Osteocyte (in vitro differentiated cells): ENCODE measurements around the gene CNNM4. TPM values are rescaled to one million over a fixed set of nuclear protein-coding genes. Genes with fewer than 3 reads are reported as not detected.

Experiments used
- DNase-seq: peaks from one replicate; pipeline ENCODE4 v3.0.0; 2021; ENCODE audit warnings: mixed read lengths; ENCODE audit not compliant: unreplicated experiment; ENCODE audit errors: extremely low spot score
- H3K27ac Mint-ChIP-seq: one replicate; pipeline ENCODE4 v1.8.0; 2021; ENCODE audit warnings: mild to moderate bottlenecking, mixed read lengths; ENCODE audit not compliant: unreplicated experiment
- H3K27me3 Mint-ChIP-seq: one replicate; pipeline ENCODE4 v1.8.0; 2021; ENCODE audit warnings: mixed read lengths; ENCODE audit not compliant: unreplicated experiment
- H3K36me3 Mint-ChIP-seq: one replicate; pipeline ENCODE4 v1.8.0; 2021; ENCODE audit warnings: mixed read lengths; ENCODE audit not compliant: unreplicated experiment
- H3K4me1 Mint-ChIP-seq: one replicate; pipeline ENCODE4 v1.8.0; 2021; ENCODE audit warnings: mixed read lengths; ENCODE audit not compliant: unreplicated experiment
- H3K4me3 Mint-ChIP-seq: one replicate; pipeline ENCODE4 v1.8.0; 2021; ENCODE audit warnings: mild to moderate bottlenecking, moderate library complexity, mixed read lengths; ENCODE audit not compliant: unreplicated experiment
- H3K9me3 Mint-ChIP-seq: one replicate; pipeline ENCODE4 v1.8.0; 2021; ENCODE audit warnings: mixed read lengths; ENCODE audit not compliant: unreplicated experiment
- CTCF ChIP-seq: fragments of 200-600 bp; sonication (generic); IDR thresholded peaks from 2 replicates; pipeline ENCODE4 v1.5.0; 2021; ENCODE audit warnings: antibody characterized with exemption, mild to moderate bottlenecking, moderate library complexity
- total RNA-seq: library from RNA; stranded (reverse); gene quantifications from 2 replicates; pipeline ENCODE4 v1.2.1, GENCODE V29; 2021

CNNM4 gene
- total RNA-seq, 1 donor from 2014 or later = 7.6 TPM

GRCh38 chr2:96775160-96775559 is 14.5 kb downstream of the CNNM4 start:
- H3K4me1 Mint-ChIP-seq = peaks cover 10% of the 10 kb centered on the region
- DNase-seq = no peak
- no peak for TF ChIP-seq CTCF
- no peaks in the 10 kb centered on the region for H3K36me3 Mint-ChIP-seq
- no peak overlapping the region for H3K27ac Mint-ChIP-seq
- H3K4me3 Mint-ChIP-seq = no peak overlapping the region
- no peaks in the 10 kb centered on the region for H3K27me3 Mint-ChIP-seq
- H3K9me3 Mint-ChIP-seq = no peaks in the 10 kb centered on the region

GRCh38 chr2:96783388-96783787 is 22.7 kb downstream of the CNNM4 start:
- no peaks in the 10 kb centered on the region for H3K9me3 Mint-ChIP-seq
- no peak overlapping the region for H3K27ac Mint-ChIP-seq
- peaks cover 1% of the 10 kb centered on the region for H3K36me3 Mint-ChIP-seq
- peaks cover 25% of the 10 kb centered on the region for H3K4me1 Mint-ChIP-seq
- H3K27me3 Mint-ChIP-seq = no peaks in the 10 kb centered on the region
- no peak overlapping the region for H3K4me3 Mint-ChIP-seq
- no peak for DNase-seq
- no peak for TF ChIP-seq CTCF

- TF ChIP-seq CTCF = no peak
- no peak for DNase-seq
- peak overlapping the region; percentile 52 for H3K27ac Mint-ChIP-seq
These were observed 26.7 kb downstream of the CNNM4 start for GRCh38 chr2:96787411-96787810.

GRCh38 chr2:96788442-96789244 is 27.9 kb downstream of the CNNM4 start:
- Mint-ChIP-seq H3K27ac (peak overlapping the region; percentile 64), H3K9me3 (no peaks in the 10 kb centered on the region), H3K36me3 (no peaks in the 10 kb centered on the region), H3K4me3 (no peak overlapping the region), H3K4me1 (peaks cover 31% of the 10 kb centered on the region), H3K27me3 (no peaks in the 10 kb centered on the region)
- no peak for DNase-seq
- no peak for TF ChIP-seq CTCF

More at GRCh38 chr2:96787411-96787810, 26.7 kb downstream of the CNNM4 start:
- peaks cover 34% of the 10 kb centered on the region for H3K4me1 Mint-ChIP-seq
- H3K9me3 Mint-ChIP-seq = no peaks in the 10 kb centered on the region
- no peaks in the 10 kb centered on the region for H3K36me3 Mint-ChIP-seq
- H3K4me3 Mint-ChIP-seq = no peak overlapping the region
- no peaks in the 10 kb centered on the region for H3K27me3 Mint-ChIP-seq

- no peak for DNase-seq
- H3K4me3 Mint-ChIP-seq = no peak overlapping the region
- H3K4me1 Mint-ChIP-seq = peaks cover 31% of the 10 kb centered on the region
- H3K27me3 Mint-ChIP-seq = no peaks in the 10 kb centered on the region
- H3K36me3 Mint-ChIP-seq = no peaks in the 10 kb centered on the region
- H3K9me3 Mint-ChIP-seq = no peaks in the 10 kb centered on the region
- no peak for TF ChIP-seq CTCF
- H3K27ac Mint-ChIP-seq = no peak overlapping the region
These were observed 28.5 kb downstream of the CNNM4 start for GRCh38 chr2:96789245-96789617.
